Globus pallidus (tissue), 1 donor: ENCODE data around the gene SCN2A.
"Not testable (repeated sequence)": the region's sequence is repeated elsewhere in the genome, so short reads cannot be mapped to it uniquely, and the experiment has no call there.

Experiments used
- DNase-seq: peaks from one replicate; pipeline ENCODE4 v3.0.0-alpha.2; 2015; ENCODE audit warnings: low spot score

Gene SCN2A

GRCh38 chr2:165328272-165328671 is 89.1 kb downstream of the SCN2A start:
- DNase-seq, result no peak

GRCh38 chr2:165344276-165344675 is 105.1 kb downstream of the SCN2A start:
- DNase-seq, result not testable (repeated sequence)

GRCh38 chr2:165348441-165348840 is 109.2 kb downstream of the SCN2A start:
- DNase-seq, result no peak

- DNase-seq, result no peak
Observed at GRCh38 chr2:165349181-165349580, 110.0 kb downstream of the SCN2A start.

GRCh38 chr2:165357758-165358157 is 118.5 kb downstream of the SCN2A start:
- no peak for DNase-seq

- no peak for DNase-seq
Observed at GRCh38 chr2:165361514-165361913, 122.3 kb downstream of the SCN2A start.

- no peak for DNase-seq
Observed at GRCh38 chr2:165369131-165369897, 130.1 kb downstream of the SCN2A start.

- no peak for DNase-seq
Observed at GRCh38 chr2:165369898-165370296, 130.7 kb downstream of the SCN2A start.

- DNase-seq, result no peak
Observed at GRCh38 chr2:165371356-165371755, 132.1 kb downstream of the SCN2A start.

- no peak for DNase-seq
Observed at GRCh38 chr2:165373278-165374010, 134.2 kb downstream of the SCN2A start.

GRCh38 chr2:165376571-165376975 is 137.4 kb downstream of the SCN2A start:
- peak; percentile 35 for DNase-seq

GRCh38 chr2:165382362-165382761 is 143.1 kb downstream of the SCN2A start:
- no peak for DNase-seq

- no peak for DNase-seq
Observed at GRCh38 chr2:165390875-165391274, 151.7 kb downstream of the SCN2A start.

- DNase-seq, result no peak
Observed at GRCh38 chr2:165391791-165392190, 152.6 kb downstream of the SCN2A start.

GRCh38 chr2:165398603-165399002 is 159.4 kb downstream of the SCN2A start:
- not testable (repeated sequence) for DNase-seq

- DNase-seq, result peak; percentile 69
Observed at GRCh38 chr2:165401285-165401852, 162.2 kb downstream of the SCN2A start.

GRCh38 chr2:165402162-165402561 is 162.9 kb downstream of the SCN2A start:
- no peak for DNase-seq

- DNase-seq, result no peak
Observed at GRCh38 chr2:165406173-165406572, 167.0 kb downstream of the SCN2A start.

- DNase-seq, result no peak
Observed at GRCh38 chr2:165407466-165407865, 168.3 kb downstream of the SCN2A start.

GRCh38 chr2:165408186-165408585 is 169.0 kb downstream of the SCN2A start:
- DNase-seq, result no peak

GRCh38 chr2:165410276-165410675 is 171.1 kb downstream of the SCN2A start:
- no peak for DNase-seq

GRCh38 chr2:165414187-165414586 is 175.0 kb downstream of the SCN2A start:
- no peak for DNase-seq

- no peak for DNase-seq
Observed at GRCh38 chr2:165417009-165417408, 177.8 kb downstream of the SCN2A start.
